GM12872 (cell line): ENCODE data around the gene AARSD1.

ENCODE experiments used
- CTCF ChIP-seq: IDR thresholded peaks from 3 replicates; pipeline ENCODE4 v1.5.1; 2011; ENCODE audit warnings: low read depth, mild to moderate bottlenecking, low read length, moderate library complexity; ENCODE audit not compliant: insufficient read depth

AARSD1 gene

GRCh38 chr17:42917236-42917603 lies 47.0 kb downstream of the AARSD1 start:
- TF ChIP-seq CTCF: no peak

- TF ChIP-seq CTCF: no peak
Measured at GRCh38 chr17:42913981-42914617, 50.2 kb downstream of the AARSD1 start.

GRCh38 chr17:42913522-42913921 lies 50.7 kb downstream of the AARSD1 start:
- TF ChIP-seq CTCF: no peak

GRCh38 chr17:42908872-42909700 lies 55.2 kb downstream of the AARSD1 start:
- no peak for TF ChIP-seq CTCF

- no peak for TF ChIP-seq CTCF
Measured at GRCh38 chr17:42906772-42907446, 57.3 kb downstream of the AARSD1 start.

GRCh38 chr17:42904110-42904469 lies 60.2 kb downstream of the AARSD1 start:
- TF ChIP-seq CTCF: no peak

- no peak for TF ChIP-seq CTCF
Measured at GRCh38 chr17:42901535-42902229, 62.6 kb downstream of the AARSD1 start.
